Ascending aorta (tissue), 2 donors: ENCODE measurements around the gene CNNM2. TPM values are rescaled to one million over a fixed set of nuclear protein-coding genes. Genes with fewer than 3 reads are reported as not detected.
"Not testable (repeated sequence)": the region's sequence is repeated elsewhere in the genome, so short reads cannot be mapped to it uniquely, and the experiment has no call there.

ENCODE experiments used
- DNase-seq, 2 donors: peaks; one replicate each; pipeline ENCODE4 v3.0.0-alpha.2; 2019; ENCODE audit warnings: low spot score in 2 of 2
- H3K27ac ChIP-seq, 2 donors: fragments of 200-600 bp; sonication (generic); one replicate each; pipeline ENCODE4 v1.5.1; 2016 to 2017; ENCODE audit warnings: mild to moderate bottlenecking in 1 of 2
- H3K27me3 ChIP-seq: fragments of 200-600 bp; sonication (generic); one replicate; pipeline ENCODE4 v1.5.1; 2017
- H3K36me3 ChIP-seq, 2 donors: fragments of 200-600 bp; sonication (generic); one replicate each; pipeline ENCODE4 v1.5.1; 2016
- H3K4me1 ChIP-seq, 2 donors: fragments of 200-600 bp; sonication (generic); one replicate each; pipeline ENCODE4 v1.5.1; 2016 to 2017; ENCODE audit warnings: mild to moderate bottlenecking in 1 of 2
- H3K4me3 ChIP-seq, 2 donors: fragments of 200-600 bp; sonication (generic); one replicate each; pipeline ENCODE4 v1.5.1; 2016 to 2017; ENCODE audit warnings: mild to moderate bottlenecking in 1 of 2
- H3K9me3 ChIP-seq, 2 donors: fragments of 200-600 bp; sonication (generic); one replicate each; pipeline ENCODE4 v1.5.1; 2016
- intact Hi-C: fragments of 100-400 bp; cut with DNase I; formaldehyde crosslinking; loops from one replicate; pipeline ENCODE4 v1.15.1; 2023
- total RNA-seq: library from RNA; depleted of rRNA; stranded (reverse); fragments of >200 nt; gene quantifications from one replicate; pipeline ENCODE4 v1.1.0, GENCODE V29; 2016
- TF ChIP-seq, protein P1 (sequence below), 3 experiments: fragments of 200-600 bp in 2 of 3; fragments of 450-650 bp in 1 of 3; sonication (generic) in 2 of 3; IDR thresholded peaks; one replicate each; pipeline ENCODE4 v1.5.1; 2016 to 2019; ENCODE audit warnings: antibody characterized with exemption in 3 of 3, mild to moderate bottlenecking in 1 of 3, moderate library complexity in 1 of 3

The CNNM2 gene
- total RNA-seq, 1 donor from 2014 or later, result 18.7 TPM

- H3K4me1 ChIP-seq, result no peaks in the 10 kb centered on the region
- peaks cover 0 to 11% of the 10 kb centered on the region in 2 donors for H3K36me3 ChIP-seq
- no peak overlapping the region for H3K4me3 ChIP-seq
- DNase-seq, result no peak
- intact Hi-C loops, result no loop called here
- no peak overlapping the region for H3K27ac ChIP-seq
- TF ChIP-seq, protein P1, sequence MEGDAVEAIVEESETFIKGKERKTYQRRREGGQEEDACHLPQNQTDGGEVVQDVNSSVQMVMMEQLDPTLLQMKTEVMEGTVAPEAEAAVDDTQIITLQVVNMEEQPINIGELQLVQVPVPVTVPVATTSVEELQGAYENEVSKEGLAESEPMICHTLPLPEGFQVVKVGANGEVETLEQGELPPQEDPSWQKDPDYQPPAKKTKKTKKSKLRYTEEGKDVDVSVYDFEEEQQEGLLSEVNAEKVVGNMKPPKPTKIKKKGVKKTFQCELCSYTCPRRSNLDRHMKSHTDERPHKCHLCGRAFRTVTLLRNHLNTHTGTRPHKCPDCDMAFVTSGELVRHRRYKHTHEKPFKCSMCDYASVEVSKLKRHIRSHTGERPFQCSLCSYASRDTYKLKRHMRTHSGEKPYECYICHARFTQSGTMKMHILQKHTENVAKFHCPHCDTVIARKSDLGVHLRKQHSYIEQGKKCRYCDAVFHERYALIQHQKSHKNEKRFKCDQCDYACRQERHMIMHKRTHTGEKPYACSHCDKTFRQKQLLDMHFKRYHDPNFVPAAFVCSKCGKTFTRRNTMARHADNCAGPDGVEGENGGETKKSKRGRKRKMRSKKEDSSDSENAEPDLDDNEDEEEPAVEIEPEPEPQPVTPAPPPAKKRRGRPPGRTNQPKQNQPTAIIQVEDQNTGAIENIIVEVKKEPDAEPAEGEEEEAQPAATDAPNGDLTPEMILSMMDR (IDR thresholded peaks at IDR 0.05), result no peak
- H3K27me3 ChIP-seq, result no peaks in the 10 kb centered on the region
- H3K9me3 ChIP-seq, result no peaks in the 10 kb centered on the region
These were observed 8.7 kb downstream of the CNNM2 start for GRCh38 chr10:102926842-102927241.

GRCh38 chr10:102927311-102928010, 9.4 kb downstream of the CNNM2 start:
- no peaks in the 10 kb centered on the region for H3K4me1 ChIP-seq
- DNase-seq, result no peak
- intact Hi-C loops, result no loop called here
- TF ChIP-seq, protein P1 (IDR thresholded peaks at IDR 0.05), result no peak
- peaks cover 0 to 11% of the 10 kb centered on the region in 2 donors for H3K36me3 ChIP-seq
- no peaks in the 10 kb centered on the region for H3K9me3 ChIP-seq
- H3K4me3 ChIP-seq, result peak overlapping the region in 1 of 2 donors; percentile 9
- H3K27ac ChIP-seq, result no peak overlapping the region
- no peaks in the 10 kb centered on the region for H3K27me3 ChIP-seq

DNA sequence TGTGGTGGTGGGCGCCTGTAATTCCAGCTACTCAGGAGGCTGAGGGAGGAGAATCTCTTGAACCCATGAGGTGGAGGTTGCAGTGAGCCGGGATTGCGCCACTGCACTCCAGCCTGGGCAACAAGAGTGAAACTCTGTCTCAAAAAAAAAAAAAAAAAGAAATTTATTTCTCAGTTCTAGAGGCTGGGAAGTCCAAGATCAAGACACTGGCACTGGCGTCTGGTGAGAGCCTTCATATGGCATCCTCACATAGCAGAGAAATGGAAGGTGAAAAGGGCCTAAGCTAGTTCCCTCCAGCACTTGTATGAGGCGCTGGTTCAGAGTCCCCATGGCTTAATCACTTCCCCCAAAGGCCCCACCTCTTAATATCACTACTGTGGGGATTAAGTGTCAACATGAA, 10.3 kb downstream of the CNNM2 start:
- H3K27ac ChIP-seq, intact Hi-C loops, DNase-seq: not testable (repeated sequence)

GRCh38 chr10:102930720-102931119, 12.6 kb downstream of the CNNM2 start:
- TF ChIP-seq, protein P1 (IDR thresholded peaks at IDR 0.05), result no peak
- no peaks in the 10 kb centered on the region for H3K9me3 ChIP-seq
- H3K36me3 ChIP-seq, result peaks cover 0 to 11% of the 10 kb centered on the region in 2 donors
- no peak for DNase-seq
- intact Hi-C loops, result no loop called here
- H3K27ac ChIP-seq, result no peak overlapping the region
- no peaks in the 10 kb centered on the region for H3K4me1 ChIP-seq
- H3K27me3 ChIP-seq, result no peaks in the 10 kb centered on the region
- H3K4me3 ChIP-seq, result no peak overlapping the region

More for the DNA sequence above, 10.3 kb downstream of the CNNM2 start:
- H3K4me3 ChIP-seq, H3K27me3 ChIP-seq, H3K4me1 ChIP-seq, H3K9me3 ChIP-seq: not testable (repeated sequence)
- H3K36me3 ChIP-seq, result peaks cover 0 to 11% of the 10 kb centered on the region in 2 donors

- no peak overlapping the region for H3K27ac ChIP-seq
- intact Hi-C loops, result no loop called here
These were observed 13.5 kb downstream of the CNNM2 start for GRCh38 chr10:102931643-102932042.

GRCh38 chr10:102935505-102935904, 17.4 kb downstream of the CNNM2 start:
- Histone ChIP-seq H3K4me1 (no peaks in the 10 kb centered on the region), H3K4me3 (no peak overlapping the region), H3K27me3 (no peaks in the 10 kb centered on the region), H3K36me3 (no peaks in the 10 kb centered on the region), H3K27ac (no peak overlapping the region), H3K9me3 (no peaks in the 10 kb centered on the region)
- TF ChIP-seq, protein P1 (IDR thresholded peaks at IDR 0.05), result no peak
- DNase-seq, result no peak
- intact Hi-C loops, result no loop called here

More at GRCh38 chr10:102931643-102932042, 13.5 kb downstream of the CNNM2 start:
- Histone ChIP-seq H3K4me1 (no peaks in the 10 kb centered on the region), H3K27me3 (no peaks in the 10 kb centered on the region), H3K4me3 (no peak overlapping the region), H3K9me3 (no peaks in the 10 kb centered on the region), H3K36me3 (peaks cover 0 to 11% of the 10 kb centered on the region in 2 donors)
- no peak for DNase-seq
- TF ChIP-seq, protein P1 (IDR thresholded peaks at IDR 0.05), result no peak
